PC-3 (cell line): ENCODE measurements around the gene VN1R5. TPM values are rescaled to one million over a fixed set of nuclear protein-coding genes. Genes with fewer than 3 reads are reported as not detected.

Source experiments
- ATAC-seq: fragments of 200-7000 bp; cut with Tn5 transposase; 2 replicates; pipeline ENCODE4 v1.9.1; 2020; ENCODE audit warnings: mild to moderate bottlenecking, moderate library complexity
- BruUV-seq: library from RNA; stranded (reverse); fragments of 400-500 nt; replicated peaks from 2 replicates; lab custom pipeline; 2021; lab: Mats Ljungman, UMichigan
- CTCF ChIA-PET: fragments of 300-600 bp; sonication (Branson Sonifier 250); formaldehyde crosslinking; loops from one replicate; lab custom pipeline; 2022; ENCODE audit warnings: antibody characterized with exemption; lab: Charles Lee
- POLR2A ChIA-PET: fragments of 300-600 bp; sonication (Branson Sonifier 250); formaldehyde crosslinking; loops from one replicate; lab custom pipeline; 2022; ENCODE audit warnings: antibody characterized with exemption; ENCODE audit not compliant: unreplicated experiment; lab: Charles Lee
- DNase-seq: peaks from one replicate; pipeline ENCODE4 v3.0.0-alpha.2; 2015
- H2AFZ ChIP-seq: fragments of 300-600 bp; sonication (generic); 2 replicates; pipeline ENCODE4 v1.6.0; 2016; ENCODE audit warnings: antibody characterized with exemption, low read length
- H3F3A ChIP-seq: fragments of 300-600 bp; sonication (generic); one replicate; pipeline ENCODE4 v1.6.0; 2017; ENCODE audit warnings: antibody characterized with exemption, low read length, control low read depth, mild to moderate bottlenecking; ENCODE audit not compliant: unreplicated experiment
- H3K27ac ChIP-seq: fragments of 300-600 bp; sonication (generic); 2 replicates; pipeline ENCODE4 v1.5.1; 2016; ENCODE audit warnings: mild to moderate bottlenecking, low read length
- H3K27me3 ChIP-seq: fragments of 300-600 bp; sonication (generic); 2 replicates; pipeline ENCODE4 v1.6.1; 2016; ENCODE audit warnings: low read length, mixed read lengths
- H3K36me3 ChIP-seq: fragments of 300-600 bp; sonication (generic); 2 replicates; pipeline ENCODE4 v1.6.1; 2016; ENCODE audit warnings: low read depth, mixed run types, low read length, mixed read lengths
- H3K4me1 ChIP-seq: fragments of 300-600 bp; sonication (generic); 2 replicates; pipeline ENCODE4 v1.5.1; 2016; ENCODE audit warnings: low read length; ENCODE audit not compliant: insufficient read depth
- H3K4me2 ChIP-seq: fragments of 300-600 bp; sonication (generic); 2 replicates; pipeline ENCODE4 v1.6.0; 2016; ENCODE audit warnings: low read length
- H3K4me3 ChIP-seq: fragments of 300-600 bp; sonication (generic); 2 replicates; pipeline ENCODE4 v1.5.1; 2016; ENCODE audit warnings: mild to moderate bottlenecking, low read length, mixed read lengths
- H3K79me2 ChIP-seq: fragments of 300-600 bp; sonication (generic); 2 replicates; pipeline ENCODE4 v1.6.1; 2017; ENCODE audit warnings: low read length, mixed read lengths
- H3K9ac ChIP-seq: fragments of 300-600 bp; sonication (generic); 2 replicates; pipeline ENCODE4 v1.6.0; 2016; ENCODE audit warnings: mild to moderate bottlenecking, low read length
- H3K9me2 ChIP-seq: fragments of 300-600 bp; sonication (generic); replicated peaks from 2 replicates; pipeline ENCODE4 v1.6.1; 2016; ENCODE audit warnings: mixed run types, low read length, mixed read lengths
- H3K9me3 ChIP-seq: fragments of 300-600 bp; sonication (generic); 2 replicates; pipeline ENCODE4 v1.6.1; 2016; ENCODE audit warnings: low read length, mixed read lengths
- H4K20me1 ChIP-seq: fragments of 300-600 bp; sonication (generic); 2 replicates; pipeline ENCODE4 v1.6.1; 2016; ENCODE audit warnings: low read length, mixed read lengths
- EZH2 ChIP-seq: fragments of 300-600 bp; sonication (generic); IDR thresholded peaks from one replicate; pipeline ENCODE4 v1.6.1; 2017; ENCODE audit warnings: antibody characterized with exemption, mild to moderate bottlenecking, low read length; ENCODE audit not compliant: unreplicated experiment
- EZH2phosphoT487 ChIP-seq: fragments of 300-600 bp; sonication (generic); IDR thresholded peaks from 2 replicates; pipeline ENCODE4 v1.6.1; 2018; ENCODE audit warnings: mild to moderate bottlenecking, antibody characterized with exemption, low read length, borderline replicate concordance
- intact Hi-C: fragments of 100-400 bp; cut with micrococcal nuclease; formaldehyde crosslinking; loops from 2 replicates; pipeline ENCODE4 v1.9.0; 2023
- total RNA-seq: library from RNA; depleted of rRNA; stranded (reverse); fragments of >200 nt; gene quantifications from 2 replicates; pipeline ENCODE4 v1.2.3, GENCODE V29; 2014
- TF ChIP-seq, protein P1 (sequence below): fragments of 300-600 bp; sonication (generic); conservative IDR thresholded peaks from 2 replicates; pipeline ENCODE4 v1.5.1; 2017; ENCODE audit warnings: antibody characterized with exemption, low read depth, mild to moderate bottlenecking, low read length

The VN1R5 gene
- total RNA-seq, 1 experiment from 2014 or later, result not detected

DNA sequence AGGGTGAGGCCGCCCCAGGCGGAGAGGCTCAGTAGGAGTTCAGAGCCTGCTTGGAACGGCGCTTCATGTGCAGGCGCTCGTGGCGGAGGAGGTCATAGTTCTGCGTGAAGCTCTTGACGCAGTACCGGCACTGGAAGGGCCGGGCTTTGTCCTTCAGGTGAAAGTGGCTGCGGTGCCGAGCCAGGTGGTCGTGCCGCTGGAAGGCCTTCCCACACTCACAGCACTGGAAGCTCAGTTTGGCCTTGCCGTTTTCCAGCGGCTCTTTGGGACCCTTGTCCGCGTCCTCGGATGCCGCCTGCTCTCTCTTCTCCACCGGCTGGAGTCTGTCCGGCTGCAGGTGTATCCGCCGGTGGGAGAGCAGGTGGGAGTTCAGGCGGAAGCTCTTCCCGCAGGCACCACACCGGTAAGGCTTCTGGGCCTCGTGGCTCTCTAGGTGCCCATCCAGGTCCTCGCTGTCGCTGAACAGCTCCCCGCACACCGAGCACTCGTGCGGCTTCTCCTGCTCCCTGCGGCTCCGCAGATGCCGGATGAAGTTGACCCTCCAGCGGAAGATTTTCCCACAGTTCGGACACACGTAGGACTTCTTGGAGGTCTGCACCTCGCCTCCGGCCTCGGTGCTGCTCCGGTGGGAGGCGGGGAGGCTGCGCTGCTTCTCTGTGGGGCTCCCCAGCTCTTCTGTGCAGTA is 44.8 kb downstream of the VN1R5 start:
- intact Hi-C loops, result no loop called here
- H3K4me2 ChIP-seq, result no peak overlapping the region
- no peaks in the 10 kb centered on the region for H3K9me3 ChIP-seq
- no peaks in the 10 kb centered on the region for H3F3A ChIP-seq
- no TSS peak for BruUV-seq
- CTCF ChIA-PET, result no interaction called here
- TF ChIP-seq EZH2, result no peak
- TF ChIP-seq, protein P1, sequence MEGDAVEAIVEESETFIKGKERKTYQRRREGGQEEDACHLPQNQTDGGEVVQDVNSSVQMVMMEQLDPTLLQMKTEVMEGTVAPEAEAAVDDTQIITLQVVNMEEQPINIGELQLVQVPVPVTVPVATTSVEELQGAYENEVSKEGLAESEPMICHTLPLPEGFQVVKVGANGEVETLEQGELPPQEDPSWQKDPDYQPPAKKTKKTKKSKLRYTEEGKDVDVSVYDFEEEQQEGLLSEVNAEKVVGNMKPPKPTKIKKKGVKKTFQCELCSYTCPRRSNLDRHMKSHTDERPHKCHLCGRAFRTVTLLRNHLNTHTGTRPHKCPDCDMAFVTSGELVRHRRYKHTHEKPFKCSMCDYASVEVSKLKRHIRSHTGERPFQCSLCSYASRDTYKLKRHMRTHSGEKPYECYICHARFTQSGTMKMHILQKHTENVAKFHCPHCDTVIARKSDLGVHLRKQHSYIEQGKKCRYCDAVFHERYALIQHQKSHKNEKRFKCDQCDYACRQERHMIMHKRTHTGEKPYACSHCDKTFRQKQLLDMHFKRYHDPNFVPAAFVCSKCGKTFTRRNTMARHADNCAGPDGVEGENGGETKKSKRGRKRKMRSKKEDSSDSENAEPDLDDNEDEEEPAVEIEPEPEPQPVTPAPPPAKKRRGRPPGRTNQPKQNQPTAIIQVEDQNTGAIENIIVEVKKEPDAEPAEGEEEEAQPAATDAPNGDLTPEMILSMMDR, result no peak
- no peak for TF ChIP-seq EZH2phosphoT487
- H3K27me3 ChIP-seq, result no peaks in the 10 kb centered on the region
- H3K4me3 ChIP-seq, result no peak overlapping the region
- no peaks in the 10 kb centered on the region for H3K9me2 ChIP-seq
- peaks cover 54% of the 10 kb centered on the region for H3K36me3 ChIP-seq
- no peak overlapping the region for H2AFZ ChIP-seq
- H4K20me1 ChIP-seq, result no peaks in the 10 kb centered on the region
- H3K27ac ChIP-seq, result no peak overlapping the region
- POLR2A ChIA-PET, result no interaction called here
- H3K4me1 ChIP-seq, result no peaks in the 10 kb centered on the region
- no peak overlapping the region for H3K9ac ChIP-seq
- DNase-seq, result no peak
- ATAC-seq, result no peak
- H3K79me2 ChIP-seq, result no peaks in the 10 kb centered on the region

DNA sequence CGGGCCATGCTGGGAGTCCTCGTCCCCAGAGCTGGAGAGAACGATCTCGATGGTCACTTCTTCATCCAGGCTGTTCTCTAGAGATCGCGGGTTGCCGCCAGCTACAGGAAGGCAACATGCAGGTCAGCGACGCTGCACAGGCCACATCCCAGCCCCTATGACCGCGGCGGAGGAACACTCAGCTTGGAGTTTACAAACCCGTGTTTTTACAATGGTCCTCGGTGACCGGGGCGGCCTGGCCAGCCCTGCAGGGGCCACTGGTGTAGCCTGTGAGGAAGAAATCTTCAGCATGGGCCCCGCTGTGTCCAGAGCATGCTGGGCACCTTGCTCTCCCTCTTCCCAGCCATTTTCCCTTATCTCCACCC is 45.3 kb downstream of the VN1R5 start:
- Histone ChIP-seq H3K9me2 (no peaks in the 10 kb centered on the region), H3K4me1 (no peaks in the 10 kb centered on the region), H3K9me3 (no peaks in the 10 kb centered on the region), H3K36me3 (peaks cover 57% of the 10 kb centered on the region), H3K4me2 (no peak overlapping the region), H3K9ac (no peak overlapping the region), H3K27me3 (no peaks in the 10 kb centered on the region), H3K27ac (no peak overlapping the region), H3F3A (no peaks in the 10 kb centered on the region), H2AFZ (no peak overlapping the region), H3K79me2 (no peaks in the 10 kb centered on the region), H3K4me3 (no peak overlapping the region), H4K20me1 (no peaks in the 10 kb centered on the region)
- TF ChIP-seq, protein P1, result no peak
- TF ChIP-seq EZH2, result no peak
- ChIA-PET CTCF (no interaction called here), POLR2A (no interaction called here)
- intact Hi-C loops, result no loop called here
- ATAC-seq, result no peak
- BruUV-seq, result no TSS peak
- DNase-seq, result no peak

DNA sequence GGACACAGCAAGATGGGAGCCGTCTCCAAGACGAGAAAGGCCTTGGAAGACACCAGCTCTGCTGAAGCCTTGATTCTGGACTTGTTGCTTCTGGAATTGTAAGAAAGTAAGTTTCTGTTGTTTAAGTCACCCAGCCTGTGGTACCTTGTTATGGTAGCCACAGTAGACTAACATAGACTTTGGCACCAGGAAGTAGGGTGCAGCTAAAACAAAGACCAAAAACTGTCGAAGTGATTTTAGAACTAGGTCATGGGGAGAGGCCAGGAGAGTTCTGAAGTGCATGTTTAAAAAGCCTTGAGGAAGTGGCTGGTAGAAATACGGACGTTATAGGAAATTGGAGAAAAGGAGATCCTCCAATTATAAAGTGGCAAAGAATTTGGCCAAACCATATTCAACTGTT is 47.3 kb downstream of the VN1R5 start:
- ChIA-PET POLR2A (no interaction called here), CTCF (no interaction called here)
- no peaks in the 10 kb centered on the region for H3K9me2 ChIP-seq
- no peak overlapping the region for H3K4me2 ChIP-seq
- peaks cover 73% of the 10 kb centered on the region for H3K36me3 ChIP-seq
- H3K27me3 ChIP-seq, result no peaks in the 10 kb centered on the region
- ATAC-seq (no peak), DNase-seq (no peak)
- H3K4me3 ChIP-seq, result no peak overlapping the region
- no peaks in the 10 kb centered on the region for H3K4me1 ChIP-seq
- intact Hi-C loops, result no loop called here
- no peaks in the 10 kb centered on the region for H3K79me2 ChIP-seq
- no peaks in the 10 kb centered on the region for H3F3A ChIP-seq
- TF ChIP-seq, protein P1, result no peak
- no peak for TF ChIP-seq EZH2
- no peak for TF ChIP-seq EZH2phosphoT487
- H3K9me3 ChIP-seq, result no peaks in the 10 kb centered on the region
- no peaks in the 10 kb centered on the region for H4K20me1 ChIP-seq
- H3K27ac ChIP-seq, result no peak overlapping the region
- H3K9ac ChIP-seq, result no peak overlapping the region
- no peak overlapping the region for H2AFZ ChIP-seq
- no TSS peak for BruUV-seq
